Effector memory CD4-positive, alpha-beta T cell (primary cell): Measurements from ENCODE around the gene MIER3.

Experiments
- DNase-seq, 3 donors: peaks; one replicate each; pipeline ENCODE4 v3.0.0-alpha.2; 2020
- H3K27ac ChIP-seq: 2 replicates; pipeline ENCODE4 v1.7.0; 2013; ENCODE audit warnings: mild to moderate bottlenecking, low read length, moderate library complexity; ENCODE audit not compliant: insufficient read depth, poor library complexity, severe bottlenecking
- H3K27me3 ChIP-seq: replicated peaks from 2 replicates; pipeline ENCODE4 v1.7.0; 2013; ENCODE audit warnings: mild to moderate bottlenecking, low read length; ENCODE audit not compliant: insufficient read depth, control insufficient read depth, poor library complexity, severe bottlenecking
- H3K36me3 ChIP-seq: 2 replicates; pipeline ENCODE4 v1.7.0; 2013; ENCODE audit warnings: mild to moderate bottlenecking, low read length, moderate library complexity; ENCODE audit not compliant: control insufficient read depth, insufficient read depth
- H3K4me1 ChIP-seq: 2 replicates; pipeline ENCODE4 v1.7.0; 2013; ENCODE audit warnings: low read length, mild to moderate bottlenecking; ENCODE audit not compliant: control insufficient read depth, insufficient read depth, poor library complexity, severe bottlenecking
- H3K4me3 ChIP-seq: 2 replicates; pipeline ENCODE4 v1.7.0; 2013; ENCODE audit warnings: low read length, low read depth, mild to moderate bottlenecking; ENCODE audit not compliant: insufficient read depth, poor library complexity, severe bottlenecking
- H3K9me3 ChIP-seq: 2 replicates; pipeline ENCODE4 v1.7.0; 2013; ENCODE audit warnings: mild to moderate bottlenecking, low read length, moderate library complexity; ENCODE audit not compliant: control insufficient read depth

MIER3 gene

GRCh38 chr5:56909294-56910209 is 42.4 kb downstream of the MIER3 start, which contains the start of gene SETD9:
Gene SETD9, plus strand, starts transcription at chr5:56909596. Its CDS starts 50 bp downstream, at chr5:56909646.
- peak; percentile 78 to 89 (median 84) for DNase-seq
- Histone ChIP-seq H3K36me3 (no peaks in the 10 kb centered on the region), H3K4me3 (peak within 1 kb of the TSS; percentile 75)

GRCh38 chr5:56908942-56909293 is 43.0 kb downstream of the MIER3 start:
- Histone ChIP-seq H3K4me1 (peaks cover 17% of the 10 kb centered on the region), H3K27ac (peak overlapping the region; percentile 75), H3K9me3 (no peaks in the 10 kb centered on the region), H3K4me3 (peak overlapping the region; percentile 75), H3K36me3 (no peaks in the 10 kb centered on the region), H3K27me3 (no peaks in the 10 kb centered on the region)
- DNase-seq = no peak

More at GRCh38 chr5:56909294-56910209, 42.4 kb downstream of the MIER3 start, which contains the start of gene SETD9:
- Histone ChIP-seq H3K9me3 (no peaks in the 10 kb centered on the region), H3K27me3 (no peaks in the 10 kb centered on the region), H3K4me1 (peaks cover 17% of the 10 kb centered on the region), H3K27ac (peak within 1 kb of the TSS; percentile 75)

- Histone ChIP-seq H3K4me3 (no peak overlapping the region), H3K27ac (no peak overlapping the region)
These were observed 50.9 kb downstream of the MIER3 start for GRCh38 chr5:56900858-56901578.

DNA sequence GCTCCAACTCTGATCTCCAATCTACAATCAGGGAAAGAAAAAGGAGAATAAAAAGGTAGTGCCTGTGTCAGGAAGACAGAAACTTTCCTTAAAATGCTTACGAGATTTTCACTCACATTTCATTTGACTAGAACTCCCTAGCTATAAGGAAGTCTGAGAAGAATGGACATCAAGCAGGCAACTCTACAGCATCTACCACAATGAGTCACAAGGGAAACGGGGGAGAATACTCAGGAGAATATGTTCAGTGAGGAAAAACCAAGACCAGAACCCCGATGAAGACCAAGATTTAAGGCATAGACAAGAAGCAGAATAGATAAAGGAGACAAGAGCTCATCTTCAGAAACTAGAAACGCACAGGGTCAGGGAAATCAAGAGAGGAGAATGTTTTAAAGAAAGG is 51.5 kb downstream of the MIER3 start:
- Histone ChIP-seq H3K27ac (no peak overlapping the region), H3K4me3 (no peak overlapping the region), H3K9me3 (no peaks in the 10 kb centered on the region), H3K36me3 (no peaks in the 10 kb centered on the region), H3K27me3 (no peaks in the 10 kb centered on the region), H3K4me1 (no peaks in the 10 kb centered on the region)
- DNase-seq = no peak

More at GRCh38 chr5:56900858-56901578, 50.9 kb downstream of the MIER3 start:
- DNase-seq = peak in 1 of 3 donors; percentile 4
- Histone ChIP-seq H3K9me3 (no peaks in the 10 kb centered on the region), H3K4me1 (no peaks in the 10 kb centered on the region), H3K36me3 (no peaks in the 10 kb centered on the region), H3K27me3 (no peaks in the 10 kb centered on the region)

GRCh38 chr5:56898213-56898612 is 53.7 kb downstream of the MIER3 start:
- peaks cover 8% of the 10 kb centered on the region for H3K36me3 ChIP-seq
- H3K27ac ChIP-seq = no peak overlapping the region
- H3K9me3 ChIP-seq = no peaks in the 10 kb centered on the region
- H3K27me3 ChIP-seq = no peaks in the 10 kb centered on the region
- no peaks in the 10 kb centered on the region for H3K4me1 ChIP-seq
- no peak for DNase-seq
- H3K4me3 ChIP-seq = no peak overlapping the region

- no peak overlapping the region for H3K4me3 ChIP-seq
- peaks cover 12% of the 10 kb centered on the region for H3K36me3 ChIP-seq
- no peak for DNase-seq
- H3K4me1 ChIP-seq = no peaks in the 10 kb centered on the region
- no peaks in the 10 kb centered on the region for H3K27me3 ChIP-seq
- no peak overlapping the region for H3K27ac ChIP-seq
- H3K9me3 ChIP-seq = no peaks in the 10 kb centered on the region
These were observed 55.2 kb downstream of the MIER3 start for GRCh38 chr5:56896763-56897162.

GRCh38 chr5:56893251-56893951 is 58.5 kb downstream of the MIER3 start:
- no peaks in the 10 kb centered on the region for H3K9me3 ChIP-seq
- DNase-seq = no peak
- no peaks in the 10 kb centered on the region for H3K27me3 ChIP-seq
- H3K4me1 ChIP-seq = no peaks in the 10 kb centered on the region
- H3K4me3 ChIP-seq = no peak overlapping the region
- no peak overlapping the region for H3K27ac ChIP-seq
- H3K36me3 ChIP-seq = peaks cover 33% of the 10 kb centered on the region

GRCh38 chr5:56881571-56881970 is 70.4 kb downstream of the MIER3 start:
- DNase-seq = no peak
- Histone ChIP-seq H3K9me3 (no peaks in the 10 kb centered on the region), H3K36me3 (peaks cover 94% of the 10 kb centered on the region), H3K27ac (no peak overlapping the region), H3K4me3 (no peak overlapping the region), H3K4me1 (no peaks in the 10 kb centered on the region), H3K27me3 (no peaks in the 10 kb centered on the region)

DNA sequence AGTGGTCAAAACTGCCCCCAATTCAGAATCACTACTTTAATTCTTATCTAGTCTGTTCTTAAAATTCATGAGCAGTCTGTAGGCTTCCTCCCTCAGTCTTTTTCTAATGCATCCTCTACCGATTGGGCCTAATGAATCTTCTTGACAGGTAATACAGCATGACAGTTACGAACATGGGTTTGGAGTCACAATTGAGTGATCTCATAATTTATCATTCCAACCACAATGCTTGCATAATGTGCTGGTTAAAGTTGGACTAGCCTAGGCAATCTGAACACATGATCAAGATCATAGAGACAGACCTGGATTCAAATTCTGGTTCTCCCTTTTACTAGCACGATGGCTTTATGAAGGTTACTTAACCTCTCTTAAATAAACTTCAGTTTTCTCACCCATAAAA is 75.6 kb downstream of the MIER3 start:
- peaks cover 3% of the 10 kb centered on the region for H3K4me1 ChIP-seq
- H3K27ac ChIP-seq = no peak overlapping the region
- no peaks in the 10 kb centered on the region for H3K27me3 ChIP-seq
- no peaks in the 10 kb centered on the region for H3K9me3 ChIP-seq
- H3K36me3 ChIP-seq = peaks cover 85% of the 10 kb centered on the region
- no peak for DNase-seq
- H3K4me3 ChIP-seq = no peak overlapping the region
